ENCODE data around the gene RIMBP2.
"Not testable (repeated sequence)": the region's sequence is repeated elsewhere in the genome, so short reads cannot be mapped to it uniquely, and the experiment has no call there.

The RIMBP2 gene

GRCh38 chr12:130705178-130705822 is 10.8 kb downstream of the RIMBP2 start:
- no peak for DNase-seq (ENCODE audit: low read depth)

- DNase-seq (ENCODE audit: low read depth): no peak
These were observed 11.5 kb downstream of the RIMBP2 start for GRCh38 chr12:130704606-130705005.

- no peak for DNase-seq (ENCODE audit: low read depth)
These were observed 12.2 kb downstream of the RIMBP2 start for GRCh38 chr12:130703733-130704375.

- DNase-seq (ENCODE audit: low read depth): no peak
These were observed 12.9 kb downstream of the RIMBP2 start for GRCh38 chr12:130702966-130703732.

- no peak for DNase-seq (ENCODE audit: low read depth)
These were observed 14.7 kb downstream of the RIMBP2 start for GRCh38 chr12:130701402-130701744.

GRCh38 chr12:130700492-130701401 is 15.4 kb downstream of the RIMBP2 start:
- no peak for DNase-seq (ENCODE audit: low read depth)

- DNase-seq (ENCODE audit: low read depth): no peak
These were observed 18.0 kb downstream of the RIMBP2 start for GRCh38 chr12:130698106-130698505.

- no peak for DNase-seq (ENCODE audit: low read depth)
These were observed 19.6 kb downstream of the RIMBP2 start for GRCh38 chr12:130696379-130697100.

- no peak for DNase-seq (ENCODE audit: low read depth)
These were observed 21.0 kb downstream of the RIMBP2 start for GRCh38 chr12:130695061-130695460.

GRCh38 chr12:130689408-130690405 is 26.4 kb downstream of the RIMBP2 start:
- DNase-seq (ENCODE audit: low read depth): no peak

GRCh38 chr12:130688999-130689398 is 27.1 kb downstream of the RIMBP2 start:
- DNase-seq (ENCODE audit: low read depth): not testable (repeated sequence)

GRCh38 chr12:130687796-130688778 is 28.0 kb downstream of the RIMBP2 start:
- no peak for DNase-seq (ENCODE audit: low read depth)

GRCh38 chr12:130687190-130687589 is 28.9 kb downstream of the RIMBP2 start:
- no peak for DNase-seq (ENCODE audit: low read depth)

- no peak for DNase-seq (ENCODE audit: low read depth)
These were observed 29.5 kb downstream of the RIMBP2 start for GRCh38 chr12:130686511-130686991.

GRCh38 chr12:130685850-130686249 is 30.2 kb downstream of the RIMBP2 start:
- DNase-seq (ENCODE audit: low read depth): no peak

- DNase-seq (ENCODE audit: low read depth): no peak
These were observed 30.8 kb downstream of the RIMBP2 start for GRCh38 chr12:130685250-130685787.

GRCh38 chr12:130683811-130684210 is 32.3 kb downstream of the RIMBP2 start:
- no peak for DNase-seq (ENCODE audit: low read depth)

GRCh38 chr12:130683080-130683479 is 33.0 kb downstream of the RIMBP2 start:
- DNase-seq (ENCODE audit: low read depth): no peak
